ENCODE results near the gene AK4. TPM values are rescaled to one million over a fixed set of nuclear protein-coding genes. Genes with fewer than 3 reads are reported as not detected.

The AK4 gene
- total RNA-seq, 1 experiment from 2014 or later: 5.5 TPM

GRCh38 chr1:65198096-65198495, 50.1 kb downstream of the AK4 start:
- intact Hi-C loops (cut with micrococcal nuclease; ENCODE audit: unreplicated experiment): no loop called here
- no peak overlapping the region for H3K27ac ChIP-seq (ENCODE audit: low read depth, low read length, poor library complexity, severe bottlenecking)
- BruUV-seq (replicated peaks): no TSS peak
- no peaks in the 10 kb centered on the region for H3K27me3 ChIP-seq (replicated peaks; ENCODE audit: insufficient read depth, low read depth, low read length, poor library complexity)
- POLR2A ChIA-PET (ENCODE audit: low non-redundant PET): no interaction called here
- H3K4me3 ChIP-seq (ENCODE audit: low read depth, low read length, poor library complexity, severe bottlenecking): no peak overlapping the region
- H3K4me1 ChIP-seq (ENCODE audit: insufficient read depth, low read length, poor library complexity, severe bottlenecking): no peaks in the 10 kb centered on the region
- H3K36me3 ChIP-seq (ENCODE audit: insufficient read depth, low read length, poor library complexity, severe bottlenecking): no peaks in the 10 kb centered on the region
- TF ChIP-seq CTCF (conservative IDR thresholded peaks at IDR 0.05; ENCODE audit: low read depth, low read length): no peak
- no peak for TF ChIP-seq EZH2 (IDR thresholded peaks at IDR 0.05; ENCODE audit: borderline replicate concordance, low read depth, low read length, poor library complexity, severe bottlenecking)
- CTCF ChIA-PET: no interaction called here
- no peaks in the 10 kb centered on the region for H3K9me3 ChIP-seq (ENCODE audit: low read depth, low read length, poor library complexity, severe bottlenecking)
- DNase-seq (ENCODE audit: low spot score): no peak

GRCh38 chr1:65200411-65200810, 52.4 kb downstream of the AK4 start:
- no peaks in the 10 kb centered on the region for H3K27me3 ChIP-seq (replicated peaks; ENCODE audit: insufficient read depth, low read depth, low read length, poor library complexity)
- no peaks in the 10 kb centered on the region for H3K36me3 ChIP-seq (ENCODE audit: insufficient read depth, low read length, poor library complexity, severe bottlenecking)
- no peaks in the 10 kb centered on the region for H3K4me1 ChIP-seq (ENCODE audit: insufficient read depth, low read length, poor library complexity, severe bottlenecking)
- ChIA-PET CTCF (no interaction called here), POLR2A (ENCODE audit: low non-redundant PET) (no interaction called here)
- no peak overlapping the region for H3K27ac ChIP-seq (ENCODE audit: low read depth, low read length, poor library complexity, severe bottlenecking)
- no TSS peak for BruUV-seq (replicated peaks)
- H3K9me3 ChIP-seq (ENCODE audit: low read depth, low read length, poor library complexity, severe bottlenecking): no peaks in the 10 kb centered on the region
- TF ChIP-seq CTCF (conservative IDR thresholded peaks at IDR 0.05; ENCODE audit: low read depth, low read length) (no peak), EZH2 (IDR thresholded peaks at IDR 0.05; ENCODE audit: borderline replicate concordance, low read depth, low read length, poor library complexity, severe bottlenecking) (no peak)
- DNase-seq (ENCODE audit: low spot score): no peak
- H3K4me3 ChIP-seq (ENCODE audit: low read depth, low read length, poor library complexity, severe bottlenecking): no peak overlapping the region
- intact Hi-C loops (cut with micrococcal nuclease; ENCODE audit: unreplicated experiment): loop anchor here (10.0 kb wide), 1 partner anchor 376 kb away; no protein-coding TSS in a partner anchor

GRCh38 chr1:65206836-65207235, 58.8 kb downstream of the AK4 start:
- Histone ChIP-seq H3K36me3 (ENCODE audit: insufficient read depth, low read length, poor library complexity, severe bottlenecking) (no peaks in the 10 kb centered on the region), H3K4me3 (ENCODE audit: low read depth, low read length, poor library complexity, severe bottlenecking) (no peak overlapping the region), H3K9me3 (ENCODE audit: low read depth, low read length, poor library complexity, severe bottlenecking) (no peaks in the 10 kb centered on the region), H3K27ac (ENCODE audit: low read depth, low read length, poor library complexity, severe bottlenecking) (no peak overlapping the region), H3K27me3 (replicated peaks; ENCODE audit: insufficient read depth, low read depth, low read length, poor library complexity) (no peaks in the 10 kb centered on the region), H3K4me1 (ENCODE audit: insufficient read depth, low read length, poor library complexity, severe bottlenecking) (no peaks in the 10 kb centered on the region)
- POLR2A ChIA-PET (ENCODE audit: low non-redundant PET): no interaction called here
- intact Hi-C loops (cut with micrococcal nuclease; ENCODE audit: unreplicated experiment): loop anchor here (10.0 kb wide), 1 partner anchor 382 kb away; no protein-coding TSS in a partner anchor
- CTCF ChIA-PET: no interaction called here
- DNase-seq (ENCODE audit: low spot score): no peak
- no peak for TF ChIP-seq EZH2 (IDR thresholded peaks at IDR 0.05; ENCODE audit: borderline replicate concordance, low read depth, low read length, poor library complexity, severe bottlenecking)
- BruUV-seq (replicated peaks): no TSS peak

GRCh38 chr1:65207317-65207716, 59.3 kb downstream of the AK4 start:
- H3K9me3 ChIP-seq (ENCODE audit: low read depth, low read length, poor library complexity, severe bottlenecking): no peaks in the 10 kb centered on the region
- BruUV-seq (replicated peaks): no TSS peak
- CTCF ChIA-PET: no interaction called here

More at GRCh38 chr1:65207317-65207716, 59.3 kb downstream of the AK4 start:
- intact Hi-C loops (cut with micrococcal nuclease; ENCODE audit: unreplicated experiment): loop anchor here (10.0 kb wide), 1 partner anchor 383 kb away; no protein-coding TSS in a partner anchor
- DNase-seq (ENCODE audit: low spot score): peak; percentile 14
- Histone ChIP-seq H3K4me1 (ENCODE audit: insufficient read depth, low read length, poor library complexity, severe bottlenecking) (no peaks in the 10 kb centered on the region), H3K4me3 (ENCODE audit: low read depth, low read length, poor library complexity, severe bottlenecking) (no peak overlapping the region), H3K36me3 (ENCODE audit: insufficient read depth, low read length, poor library complexity, severe bottlenecking) (no peaks in the 10 kb centered on the region), H3K27ac (ENCODE audit: low read depth, low read length, poor library complexity, severe bottlenecking) (no peak overlapping the region), H3K27me3 (replicated peaks; ENCODE audit: insufficient read depth, low read depth, low read length, poor library complexity) (no peaks in the 10 kb centered on the region)
- POLR2A ChIA-PET (ENCODE audit: low non-redundant PET): no interaction called here
- TF ChIP-seq CTCF (conservative IDR thresholded peaks at IDR 0.05; ENCODE audit: low read depth, low read length) (no peak), EZH2 (IDR thresholded peaks at IDR 0.05; ENCODE audit: borderline replicate concordance, low read depth, low read length, poor library complexity, severe bottlenecking) (no peak)
